Measurements from ENCODE around the gene PRR23A.

GRCh38 chr3:139037478-139037877, 31.4 kb upstream of the PRR23A start:
- TF ChIP-seq POLR2AphosphoS5 (IDR thresholded peaks at IDR 0.05) (no peak), POLR2A (IDR thresholded peaks at IDR 0.05) (no peak), CTCF (IDR thresholded peaks at IDR 0.05) (no peak)

Data from breast epithelium (tissue), 3 donors.